Right lobe of liver (tissue), 6 donors: ENCODE measurements around the gene GTSE1. TPM values are rescaled to one million over a fixed set of nuclear protein-coding genes. Genes with fewer than 3 reads are reported as not detected.

ENCODE experiments used
- ATAC-seq, 4 donors: fragments of 200-7000 bp; cut with Tn5 transposase; one replicate each; pipeline ENCODE4 v1.9.1; 2020; ENCODE audit warnings: mild to moderate bottlenecking in 4 of 4, moderate library complexity in 4 of 4
- DNase-seq, 3 donors: peaks; one replicate each; pipeline ENCODE4 v3.0.0-alpha.2; 2020
- H3K27ac ChIP-seq, 3 donors: fragments of 200-600 bp; one replicate each; pipeline ENCODE4 v1.8.0; 2022
- H3K27me3 ChIP-seq, 2 donors: fragments of 200-600 bp; one replicate each; pipeline ENCODE4 v1.8.0; 2022
- H3K36me3 ChIP-seq, 4 donors: fragments of 200-600 bp; sonication (generic) in 1 of 4; one replicate each; pipeline versions ENCODE4 v1.5.1 to v1.8.0; 2017 to 2022; ENCODE audit warnings: control low read depth in 1 of 4
- H3K4me1 ChIP-seq, 4 donors: fragments of 200-600 bp; sonication (generic) in 1 of 4; one replicate each; pipeline versions ENCODE4 v1.5.1 to v1.8.0; 2017 to 2022; ENCODE audit warnings: control low read depth in 1 of 4
- H3K4me3 ChIP-seq, 3 donors: fragments of 200-600 bp; one replicate each; pipeline ENCODE4 v1.8.0; 2022
- H3K9me3 ChIP-seq, 4 donors: fragments of 200-600 bp; sonication (generic) in 1 of 4; one replicate each; pipeline versions ENCODE4 v1.5.1 to v1.8.0; 2017 to 2022; ENCODE audit warnings: control low read depth in 1 of 4
- POLR2A ChIP-seq: fragments of 450-650 bp; IDR thresholded peaks from one replicate; pipeline ENCODE4 v1.6.1; 2017; ENCODE audit warnings: antibody characterized with exemption, mild to moderate bottlenecking
- WGBS: methylation state at CpG from one replicate; pipeline ENCODE4 v1.1.6; 2018; ENCODE audit warnings: low coverage, low lambda C conversion rate; ENCODE audit not compliant: insufficient coverage; ENCODE audit errors: missing lambda C conversion rate; 5-methylcytosine and 5-hydroxymethylcytosine counted together
- intact Hi-C, 2 donors: fragments of 100-400 bp; cut with DNase I; formaldehyde crosslinking; loops; one replicate each; pipeline versions ENCODE4 v1.11.2 to v1.14.1; 2022
- total RNA-seq, 6 experiments: library from RNA; depleted of rRNA in 2 of 6; stranded (reverse); fragments of >200 nt in 2 of 6; fragmentation: NEBNext Ultra II Directional in 3 of 6; extraction: Animal tissue kit (Norgen Biotek cat#: 25700) in 3 of 6; gene quantifications; one replicate each; pipeline versions ENCODE4 v1.1.0 to v1.2.4, GENCODE V29; 2016 to 2023
- TF ChIP-seq, protein P1 (sequence below), 4 donors: fragments of 200-600 bp in 3 of 4; fragments of 450-650 bp in 1 of 4; IDR thresholded peaks; one replicate each; pipeline versions ENCODE4 v1.5.1 to v1.8.0; 2016 to 2022; ENCODE audit warnings: antibody characterized with exemption in 4 of 4, mild to moderate bottlenecking in 2 of 4
- donor health status: DM: no; HTN: yes; CAD: no.
- donor health status: DM: no; HTN: no; CAD: no.
- donor health status: DM: no; HTN: no; CAD: no.
- donor health status: DM: no; HTN: yes; CAD: no.
- donor health status: DM: no; HTN: yes; CAD: no.

GTSE1 gene
- total RNA-seq, 6 experiments from 2014 or later, result 0.15 to 0.84 (median 0.52) TPM

- WGBS, result 79% methylated on average over 3 of the region's 3 CpGs
- TF ChIP-seq POLR2A, result no peak
- TF ChIP-seq, protein P1, sequence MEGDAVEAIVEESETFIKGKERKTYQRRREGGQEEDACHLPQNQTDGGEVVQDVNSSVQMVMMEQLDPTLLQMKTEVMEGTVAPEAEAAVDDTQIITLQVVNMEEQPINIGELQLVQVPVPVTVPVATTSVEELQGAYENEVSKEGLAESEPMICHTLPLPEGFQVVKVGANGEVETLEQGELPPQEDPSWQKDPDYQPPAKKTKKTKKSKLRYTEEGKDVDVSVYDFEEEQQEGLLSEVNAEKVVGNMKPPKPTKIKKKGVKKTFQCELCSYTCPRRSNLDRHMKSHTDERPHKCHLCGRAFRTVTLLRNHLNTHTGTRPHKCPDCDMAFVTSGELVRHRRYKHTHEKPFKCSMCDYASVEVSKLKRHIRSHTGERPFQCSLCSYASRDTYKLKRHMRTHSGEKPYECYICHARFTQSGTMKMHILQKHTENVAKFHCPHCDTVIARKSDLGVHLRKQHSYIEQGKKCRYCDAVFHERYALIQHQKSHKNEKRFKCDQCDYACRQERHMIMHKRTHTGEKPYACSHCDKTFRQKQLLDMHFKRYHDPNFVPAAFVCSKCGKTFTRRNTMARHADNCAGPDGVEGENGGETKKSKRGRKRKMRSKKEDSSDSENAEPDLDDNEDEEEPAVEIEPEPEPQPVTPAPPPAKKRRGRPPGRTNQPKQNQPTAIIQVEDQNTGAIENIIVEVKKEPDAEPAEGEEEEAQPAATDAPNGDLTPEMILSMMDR (IDR thresholded peaks at IDR 0.05), result no peak
- Histone ChIP-seq H3K36me3 (peaks cover 8 to 98% (median 57%) of the 10 kb centered on the region in 4 donors), H3K4me3 (no peak overlapping the region), H3K27me3 (no peaks in the 10 kb centered on the region), H3K9me3 (no peaks in the 10 kb centered on the region), H3K27ac (no peak overlapping the region), H3K4me1 (no peaks in the 10 kb centered on the region)
- DNase-seq, result no peak
- intact Hi-C loops, result loop anchor here in 1 of 2 donors (10.0 kb wide), 1 partner anchor 51 kb away; no protein-coding TSS in a partner anchor
- no peak for ATAC-seq
These were observed 10.7 kb upstream of the GTSE1 start for GRCh38 chr22:46286006-46286405.

GRCh38 chr22:46286941-46287872 lies 9.5 kb upstream of the GTSE1 start:
- Histone ChIP-seq H3K9me3 (no peaks in the 10 kb centered on the region), H3K4me1 (no peaks in the 10 kb centered on the region), H3K36me3 (peaks cover 8 to 98% (median 59%) of the 10 kb centered on the region in 4 donors), H3K27ac (peak overlapping the region; percentile 26 to 38 (median 37)), H3K4me3 (no peak overlapping the region), H3K27me3 (no peaks in the 10 kb centered on the region)
- TF ChIP-seq POLR2A, result no peak
- TF ChIP-seq, protein P1 (IDR thresholded peaks at IDR 0.05), result no peak
- ATAC-seq, result peak in 1 of 4 donors; percentile 4
- 88% methylated on average over 1 of the region's 15 CpGs for WGBS
- peak in 1 of 3 donors; percentile 22 for DNase-seq
- intact Hi-C loops, result loop anchor here in 1 of 2 donors (10.0 kb wide), 1 partner anchor 52 kb away; no protein-coding TSS in a partner anchor

DNA sequence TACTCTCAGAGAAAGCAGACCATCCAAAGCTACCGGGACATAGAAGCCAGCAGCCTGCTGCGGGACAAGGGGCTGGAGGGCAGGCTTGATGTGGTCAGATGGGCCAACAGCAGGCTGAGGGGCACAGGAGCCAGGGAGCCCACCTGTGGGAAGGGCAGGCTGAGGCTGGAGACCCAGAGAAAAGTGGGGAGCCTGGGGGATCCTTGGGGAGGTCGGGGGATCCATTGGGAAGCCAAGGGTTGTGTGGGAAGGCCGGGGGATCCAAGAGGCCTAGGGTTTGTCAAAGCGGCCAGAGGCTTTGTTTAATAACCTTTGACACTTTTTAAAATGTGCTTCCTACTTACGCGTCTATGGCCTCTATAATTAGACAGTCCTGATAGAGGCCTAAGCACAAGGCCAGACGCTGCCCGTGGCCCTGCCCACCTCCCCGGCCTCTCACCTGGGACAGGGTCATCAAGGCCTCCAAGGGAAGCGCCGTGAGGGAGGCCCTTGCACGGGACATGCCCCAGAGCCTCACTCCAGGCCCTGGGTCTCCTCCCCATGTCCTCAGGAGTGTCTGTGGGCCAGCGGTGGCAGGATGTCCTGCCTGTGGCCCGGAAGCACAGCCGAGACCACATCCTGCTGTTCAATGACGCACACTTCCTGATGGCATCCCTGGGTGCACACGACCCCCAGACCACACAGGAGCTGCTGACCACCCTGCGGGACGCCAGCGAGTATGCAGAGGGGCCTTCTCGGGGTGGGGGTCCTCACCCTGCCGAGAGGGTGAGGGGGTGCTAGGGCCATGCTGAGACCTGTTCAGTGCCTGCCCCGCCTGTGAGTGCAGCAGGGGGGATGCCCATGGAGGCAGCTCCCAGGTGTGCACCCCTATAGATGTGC lies 8.6 kb upstream of the GTSE1 start:
- DNase-seq, result peak in 1 of 3 donors; percentile 46
- Histone ChIP-seq H3K4me3 (no peak overlapping the region), H3K27me3 (no peaks in the 10 kb centered on the region), H3K36me3 (peaks cover 8 to 98% (median 62%) of the 10 kb centered on the region in 4 donors), H3K27ac (peak overlapping the region; percentile 26 to 38 (median 37)), H3K4me1 (no peaks in the 10 kb centered on the region), H3K9me3 (no peaks in the 10 kb centered on the region)
- TF ChIP-seq, protein P1 (IDR thresholded peaks at IDR 0.05), result no peak
- TF ChIP-seq POLR2A, result no peak
- intact Hi-C loops, result loop anchor here in 1 of 2 donors (10.0 kb wide), 1 partner anchor 53 kb away; no protein-coding TSS in a partner anchor
- 59% methylated on average over 12 of the region's 24 CpGs for WGBS
- ATAC-seq, result peak; percentile 50 to 63 (median 60)

DNA sequence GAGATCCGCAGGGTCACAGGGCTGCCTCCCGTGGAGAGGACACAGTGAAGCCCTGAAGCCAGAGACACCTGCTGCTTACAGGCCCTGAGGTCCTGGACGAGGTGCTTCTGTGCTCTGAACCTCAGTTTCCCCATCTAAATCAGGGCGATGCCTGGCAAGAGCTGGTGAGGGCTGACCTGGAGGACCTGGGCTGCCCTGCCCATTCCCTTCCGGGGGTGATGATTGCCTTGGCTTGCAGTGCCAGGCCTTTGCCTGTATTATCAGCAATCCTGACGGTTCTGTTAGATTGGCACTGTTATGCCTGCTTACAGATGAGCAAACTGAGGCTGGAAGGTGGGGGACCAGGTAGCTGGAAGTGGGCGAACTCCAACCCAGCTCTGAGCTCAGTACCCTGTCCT lies 7.8 kb upstream of the GTSE1 start:
- ATAC-seq (no peak), DNase-seq (no peak)
- peaks cover 6 to 98% (median 60%) of the 10 kb centered on the region in 4 donors for H3K36me3 ChIP-seq
- no peak overlapping the region for H3K4me3 ChIP-seq
- H3K4me1 ChIP-seq, result no peaks in the 10 kb centered on the region
- H3K27me3 ChIP-seq, result no peaks in the 10 kb centered on the region
- H3K27ac ChIP-seq, result peak overlapping the region in 2 of 3 donors; percentile 37 to 38
- TF ChIP-seq POLR2A, result no peak
- TF ChIP-seq, protein P1 (IDR thresholded peaks at IDR 0.05), result no peak
- no peaks in the 10 kb centered on the region for H3K9me3 ChIP-seq
- intact Hi-C loops, result loop anchor here in 1 of 2 donors (10.0 kb wide), 1 partner anchor 54 kb away; no protein-coding TSS in a partner anchor
- no CpG with 5 or more reads among the region's 7 CpGs for whole genome bisulfite sequencing
